WTC11 (cell line): Measurements from ENCODE around the gene FAM193B. TPM values are rescaled to one million over a fixed set of nuclear protein-coding genes. Genes with fewer than 3 reads are reported as not detected.

ENCODE experiments used
- ATF1 ChIP-seq: sonication (generic); formaldehyde crosslinking; IDR thresholded peaks from 2 replicates; pipeline ENCODE4 v1.8.1; 2023; ENCODE audit warnings: mild to moderate bottlenecking, moderate library complexity, missing genetic modification reagents
- CBFB ChIP-seq: sonication (generic); formaldehyde crosslinking; IDR thresholded peaks from 2 replicates; pipeline ENCODE4 v1.8.1; 2022; ENCODE audit warnings: mild to moderate bottlenecking, low read depth, missing genetic modification reagents
- CREB1 ChIP-seq: sonication (generic); formaldehyde crosslinking; IDR thresholded peaks from 2 replicates; pipeline ENCODE4 v1.8.0; 2023; ENCODE audit warnings: mild to moderate bottlenecking, missing genetic modification reagents
- E2F5 ChIP-seq: sonication (generic); formaldehyde crosslinking; IDR thresholded peaks from 2 replicates; pipeline ENCODE4 v1.8.1; 2022; ENCODE audit warnings: mild to moderate bottlenecking, moderate library complexity, missing genetic modification reagents
- ELF4 ChIP-seq: sonication (generic); formaldehyde crosslinking; IDR thresholded peaks from 2 replicates; pipeline ENCODE4 v1.8.1; 2022; ENCODE audit warnings: low read depth, mild to moderate bottlenecking, moderate library complexity, missing genetic modification reagents
- EMX1 ChIP-seq: fragments of 250-450 bp; sonication (Bioruptor Pico); IDR thresholded peaks from 2 replicates; pipeline ENCODE4 v1.8.0; 2021; ENCODE audit warnings: mild to moderate bottlenecking
- ESRRA ChIP-seq: sonication (generic); formaldehyde crosslinking; IDR thresholded peaks from 2 replicates; pipeline ENCODE4 v1.8.1; 2022; ENCODE audit warnings: mild to moderate bottlenecking, missing genetic modification reagents, borderline replicate concordance
- GABPB1 ChIP-seq: sonication (generic); formaldehyde crosslinking; IDR thresholded peaks from 2 replicates; pipeline ENCODE4 v1.8.1; 2023; ENCODE audit warnings: mild to moderate bottlenecking, missing genetic modification reagents
- GRHL2 ChIP-seq: fragments of 250-450 bp; sonication (Bioruptor Pico); IDR thresholded peaks from 2 replicates; pipeline ENCODE4 v1.8.0; 2022; ENCODE audit warnings: mild to moderate bottlenecking, moderate library complexity; ENCODE audit not compliant: insufficient replicate concordance, severe bottlenecking
- HMGXB4 ChIP-seq: sonication (generic); formaldehyde crosslinking; IDR thresholded peaks from 2 replicates; pipeline ENCODE4 v1.8.1; 2023; ENCODE audit warnings: mild to moderate bottlenecking, moderate library complexity, missing genetic modification reagents
- IRF2 ChIP-seq: sonication (generic); formaldehyde crosslinking; IDR thresholded peaks from 2 replicates; pipeline ENCODE4 v1.8.0; 2022; ENCODE audit warnings: low read depth, missing genetic modification reagents, borderline replicate concordance
- JAZF1 ChIP-seq: fragments of 250-450 bp; sonication (Bioruptor Pico); IDR thresholded peaks from 2 replicates; pipeline ENCODE4 v1.9.0; 2021; ENCODE audit warnings: moderate library complexity, mild to moderate bottlenecking, inconsistent platforms
- JUN ChIP-seq: sonication (generic); formaldehyde crosslinking; IDR thresholded peaks from 2 replicates; pipeline ENCODE4 v1.8.0; 2023; ENCODE audit warnings: mild to moderate bottlenecking, missing genetic modification reagents
- KAT7 ChIP-seq: sonication (generic); formaldehyde crosslinking; IDR thresholded peaks from 2 replicates; pipeline ENCODE4 v1.8.1; 2023; ENCODE audit warnings: missing genetic modification reagents, mild to moderate bottlenecking, borderline replicate concordance
- NR2C2 ChIP-seq: sonication (generic); formaldehyde crosslinking; IDR thresholded peaks from 2 replicates; pipeline ENCODE4 v1.8.0; 2022; ENCODE audit warnings: mild to moderate bottlenecking, missing genetic modification reagents
- PRDM15 ChIP-seq: sonication (generic); formaldehyde crosslinking; IDR thresholded peaks from 2 replicates; pipeline ENCODE4 v1.8.0; 2022; ENCODE audit warnings: missing genetic modification reagents
- SMAD3 ChIP-seq: sonication (generic); formaldehyde crosslinking; IDR thresholded peaks from 2 replicates; pipeline ENCODE4 v1.8.0; 2022; ENCODE audit warnings: missing genetic modification reagents, mild to moderate bottlenecking, borderline replicate concordance
- STAT6 ChIP-seq: sonication (generic); formaldehyde crosslinking; conservative IDR thresholded peaks from 2 replicates; pipeline ENCODE4 v1.8.1; 2023; ENCODE audit warnings: mild to moderate bottlenecking, low read depth, missing genetic modification reagents, moderate library complexity
- TCF7 ChIP-seq: sonication (generic); formaldehyde crosslinking; IDR thresholded peaks from 2 replicates; pipeline ENCODE4 v1.8.0; 2022; ENCODE audit warnings: mild to moderate bottlenecking, low read depth, missing genetic modification reagents, moderate library complexity
- TP53 ChIP-seq: sonication (generic); formaldehyde crosslinking; IDR thresholded peaks from 2 replicates; pipeline ENCODE4 v1.8.1; 2023; ENCODE audit warnings: mild to moderate bottlenecking, missing genetic modification reagents
- ZBTB43 ChIP-seq: sonication (generic); formaldehyde crosslinking; IDR thresholded peaks from 2 replicates; pipeline ENCODE4 v1.8.1; 2023; ENCODE audit warnings: mild to moderate bottlenecking, missing genetic modification reagents
- ZNF232 ChIP-seq: sonication (generic); formaldehyde crosslinking; IDR thresholded peaks from 2 replicates; pipeline ENCODE4 v1.8.0; 2022; ENCODE audit warnings: mild to moderate bottlenecking, missing genetic modification reagents
- ZNF263 ChIP-seq: sonication (generic); formaldehyde crosslinking; IDR thresholded peaks from 2 replicates; pipeline ENCODE4 v1.8.1; 2022; ENCODE audit warnings: low read depth, mild to moderate bottlenecking, moderate library complexity, missing genetic modification reagents
- ZNF396 ChIP-seq: fragments of 250-450 bp; sonication (Bioruptor Pico); IDR thresholded peaks from 2 replicates; pipeline ENCODE4 v1.8.0; 2021; ENCODE audit warnings: mild to moderate bottlenecking, moderate library complexity, borderline replicate concordance
- ZNF423 ChIP-seq: fragments of 250-450 bp; sonication (Bioruptor Pico); IDR thresholded peaks from 2 replicates; pipeline ENCODE4 v2.1.2; 2022; ENCODE audit warnings: mild to moderate bottlenecking, moderate library complexity
- ZNF512 ChIP-seq: sonication (generic); formaldehyde crosslinking; IDR thresholded peaks from 2 replicates; pipeline ENCODE4 v1.8.1; 2022; ENCODE audit warnings: missing genetic modification reagents, borderline replicate concordance
- total RNA-seq: library from RNA; stranded (reverse); gene quantifications from 3 replicates; pipeline ENCODE4 v1.2.3, GENCODE V29; 2021

FAM193B gene
- total RNA-seq, 1 experiment from 2014 or later: 101 TPM

GRCh38 chr5:177516601-177517568 lies 37.5 kb downstream of the FAM193B start, which contains the start of gene DDX41 (continued):
- TF ChIP-seq CBFB (CRISPR knock-in tag) (0 out of 2 replicates have a peak, but pooled peaks have one; percentile 65), KAT7 (CRISPR knock-in tag) (no peak), CREB1 (CRISPR knock-in tag) (no peak), HMGXB4 (peak; percentile 90), ZNF263 (CRISPR knock-in tag) (no peak), TP53 (CRISPR knock-in tag) (no peak), EMX1 (CRISPR knock-in tag) (0 out of 2 replicates have a peak, but pooled peaks have one; percentile 31), IRF2 (CRISPR knock-in tag) (no peak), NR2C2 (CRISPR knock-in tag) (no peak), ZNF232 (peak; percentile 88; the same call in 1 of the 2 replicates), JAZF1 (no peak), ZNF396 (CRISPR knock-in tag) (no peak), GABPB1 (peak; percentile 72), ZNF423 (CRISPR knock-in tag) (no peak), ELF4 (CRISPR knock-in tag) (no peak), STAT6 (CRISPR knock-in tag) (no peak), ATF1 (CRISPR knock-in tag) (no peak), SMAD3 (CRISPR knock-in tag) (no peak), GRHL2 (CRISPR knock-in tag) (no peak), ZBTB43 (peak; percentile 78; the same call in 1 of the 2 replicates), TCF7 (CRISPR knock-in tag) (peak; percentile 82; the same call in 1 of the 2 replicates), ESRRA (CRISPR knock-in tag) (no peak), E2F5 (CRISPR knock-in tag) (peak; percentile 86; the same call in 1 of the 2 replicates), JUN (peak; percentile 16; the same call in 1 of the 2 replicates), PRDM15 (CRISPR knock-in tag) (no peak), ZNF512 (CRISPR knock-in tag) (no peak)
